CD14-positive monocyte (primary cell): ENCODE results near the gene DNAH3. TPM values are rescaled to one million over a fixed set of nuclear protein-coding genes. Genes with fewer than 3 reads are reported as not detected.

Experiments used
- DNase-seq, 3 donors: peaks; one replicate each; pipeline ENCODE4 v3.0.0-alpha.2; 2011 to 2022
- H2AFZ ChIP-seq: 2 replicates; pipeline ENCODE4 v1.6.0; 2012; ENCODE audit warnings: mild to moderate bottlenecking, low read depth, low read length, inconsistent platforms; ENCODE audit not compliant: insufficient read depth, poor library complexity, severe bottlenecking
- H3K27ac ChIP-seq, 2 donors: 1 replicate in 1 of 2; 2 replicates in 1 of 2; pipeline ENCODE4 v1.5.1; 2012 to 2013; ENCODE audit warnings: low read length in 2 of 2, control low read depth in 1 of 2, inconsistent platforms in 1 of 2, low read depth in 1 of 2, mild to moderate bottlenecking in 1 of 2
- H3K27me3 ChIP-seq, 2 donors: one replicate each; pipeline versions ENCODE4 v1.6.0 to v1.6.1; 2011 to 2013; ENCODE audit warnings: low read length in 2 of 2; ENCODE audit not compliant: control insufficient read depth in 2 of 2, insufficient read depth in 2 of 2
- H3K36me3 ChIP-seq, 2 donors: replicated peaks in 1 of 2; 1 replicate in 1 of 2; 2 replicates in 1 of 2; pipeline versions ENCODE4 v1.5.1 to v1.6.1; 2012 to 2013; ENCODE audit warnings: low read length in 2 of 2, control low read depth in 1 of 2, inconsistent platforms in 1 of 2, mild to moderate bottlenecking in 1 of 2; ENCODE audit not compliant: insufficient read depth in 2 of 2, control insufficient read depth in 1 of 2
- H3K4me1 ChIP-seq, 2 donors: 1 replicate in 1 of 2; 2 replicates in 1 of 2; pipeline versions ENCODE4 v1.5.1 to v1.6.1; 2012 to 2013; ENCODE audit warnings: low read length in 2 of 2, control low read depth in 1 of 2, inconsistent platforms in 1 of 2, mild to moderate bottlenecking in 1 of 2, moderate library complexity in 1 of 2; ENCODE audit not compliant: insufficient read depth in 2 of 2, control insufficient read depth in 1 of 2
- H3K4me2 ChIP-seq: replicated peaks from 2 replicates; pipeline ENCODE3; 2012; ENCODE audit warnings: low read length, moderate library complexity, mild to moderate bottlenecking; ENCODE audit not compliant: poor library complexity, severe bottlenecking; ENCODE audit errors: extremely low read depth
- H3K4me3 ChIP-seq, 3 experiments: fragments of 200-600 bp in 1 of 3; sonication (generic) in 1 of 3; replicated peaks in 1 of 3; 1 replicate in 2 of 3; 2 replicates in 1 of 3; pipeline ENCODE4 v1.5.1; 2011 to 2013; ENCODE audit warnings: low read length in 3 of 3, mild to moderate bottlenecking in 3 of 3, control low read depth in 2 of 3, low read depth in 2 of 3, inconsistent platforms in 1 of 3, moderate library complexity in 1 of 3
- H3K79me2 ChIP-seq: 2 replicates; pipeline ENCODE4 v1.6.0; 2012; ENCODE audit warnings: mild to moderate bottlenecking, control low read depth, inconsistent platforms, low read length, moderate library complexity; ENCODE audit not compliant: insufficient read depth
- H3K9ac ChIP-seq: 2 replicates; pipeline ENCODE4 v1.6.0; 2017; ENCODE audit warnings: low read length, mild to moderate bottlenecking; ENCODE audit not compliant: insufficient read depth, poor library complexity, severe bottlenecking
- H3K9me3 ChIP-seq, 2 donors: replicated peaks in 1 of 2; 1 replicate in 1 of 2; 2 replicates in 1 of 2; pipeline versions ENCODE4 v1.5.1 to v1.6.1; 2012 to 2013; ENCODE audit warnings: low read length in 2 of 2, control low read depth in 1 of 2; ENCODE audit not compliant: control insufficient read depth in 1 of 2, insufficient read depth in 1 of 2
- H4K20me1 ChIP-seq: 2 replicates; pipeline ENCODE4 v1.6.0; 2012; ENCODE audit warnings: mild to moderate bottlenecking, low read length, control low read depth, moderate library complexity; ENCODE audit not compliant: insufficient read depth
- H3K27ac Mint-ChIP-seq, 7 donors: one replicate each; pipeline ENCODE4 v1.8.0; 2020; ENCODE audit warnings: mild to moderate bottlenecking in 7 of 7, mixed read lengths in 7 of 7, moderate library complexity in 6 of 7, inconsistent platforms in 2 of 7
- H3K27me3 Mint-ChIP-seq, 3 donors: one replicate each; pipeline ENCODE4 v1.8.0; 2021 to 2022; ENCODE audit warnings: low read depth in 3 of 3, mild to moderate bottlenecking in 3 of 3, mixed read lengths in 3 of 3, moderate library complexity in 3 of 3, inconsistent platforms in 1 of 3
- H3K36me3 Mint-ChIP-seq, 2 donors: one replicate each; pipeline ENCODE4 v1.8.0; 2020; ENCODE audit warnings: mixed read lengths in 2 of 2, inconsistent platforms in 1 of 2, mild to moderate bottlenecking in 1 of 2
- H3K4me1 Mint-ChIP-seq: one replicate; pipeline ENCODE4 v1.8.0; 2020; ENCODE audit warnings: mild to moderate bottlenecking, mixed read lengths
- H3K4me3 Mint-ChIP-seq, 2 donors: one replicate each; pipeline ENCODE4 v1.8.0; 2020; ENCODE audit warnings: mild to moderate bottlenecking in 2 of 2, mixed read lengths in 2 of 2, moderate library complexity in 1 of 2
- H3K9me3 Mint-ChIP-seq, 7 donors: one replicate each; pipeline ENCODE4 v1.8.0; 2020 to 2022; ENCODE audit warnings: mixed read lengths in 7 of 7, mild to moderate bottlenecking in 6 of 7, moderate library complexity in 6 of 7, inconsistent platforms in 2 of 7
- CTCF ChIP-seq: fragments of 200-600 bp; IDR thresholded peaks from one replicate; pipeline ENCODE4 v1.8.0; 2022; ENCODE audit warnings: antibody characterized with exemption, mild to moderate bottlenecking
- WGBS: methylation state at CpG from one replicate; pipeline ENCODE4 v1.1.5; 2013; ENCODE audit warnings: missing lambda C conversion rate; ENCODE audit not compliant: insufficient coverage; 5-methylcytosine and 5-hydroxymethylcytosine counted together
- intact Hi-C, 2 donors: fragments of 100-400 bp; cut with micrococcal nuclease; formaldehyde crosslinking; loops; one replicate each; pipeline versions ENCODE4 v1.15.0 to v1.15.1; 2023
- polyA plus RNA-seq, 3 donors: library from polyadenylated mRNA; depleted of rRNA in 1 of 3; unstranded in 2 of 3; stranded (reverse) in 1 of 3; fragments of 300-500 nt in 2 of 3; fragments of >200 nt in 1 of 3; fragmentation: Illumina TruSeq in 2 of 3; gene quantifications; 1 replicate in 2 of 3; 2 replicates in 1 of 3; pipeline ENCODE4 v1.2.3, GENCODE V29; 2012 to 2021

The DNAH3 gene
- polyA plus RNA-seq, 3 donors = not detected

- Histone ChIP-seq H3K36me3 (no peaks in the 10 kb centered on the region), H3K4me2 (no peak overlapping the region), H3K4me1 (peaks cover 4 to 5% of the 10 kb centered on the region in 2 donors), H3K27me3 (peaks cover 0 to 2% of the 10 kb centered on the region in 2 donors), H3K9ac (no peak overlapping the region), H2AFZ (no peak overlapping the region), H3K27ac (no peak overlapping the region), H4K20me1 (no peaks in the 10 kb centered on the region), H3K9me3 (peaks cover 0 to 5% of the 10 kb centered on the region in 2 donors), H3K79me2 (no peaks in the 10 kb centered on the region), H3K4me3 (no peak overlapping the region)
- H3K4me1 Mint-ChIP-seq = peaks cover 12% of the 10 kb centered on the region
- DNase-seq = no peak
- H3K4me3 Mint-ChIP-seq = no peak overlapping the region
- no peak for TF ChIP-seq CTCF
- no peak overlapping the region for H3K27ac Mint-ChIP-seq
- peaks cover 0 to 11% (median 3%) of the 10 kb centered on the region in 7 donors for H3K9me3 Mint-ChIP-seq
- H3K27me3 Mint-ChIP-seq = peaks cover 10 to 13% (median 11%) of the 10 kb centered on the region in 3 donors
- intact Hi-C loops = loop anchor here in 1 of 2 donors (10.0 kb wide), 1 partner anchor 384 kb away; no protein-coding TSS in a partner anchor
- no peaks in the 10 kb centered on the region for H3K36me3 Mint-ChIP-seq
Observed at GRCh38 chr16:21190599-21190998, 40.0 kb upstream of the DNAH3 start.

- Histone ChIP-seq H3K36me3 (no peaks in the 10 kb centered on the region), H3K4me3 (no peak overlapping the region), H2AFZ (no peak overlapping the region), H3K27me3 (peaks cover 0 to 2% of the 10 kb centered on the region in 2 donors), H3K27ac (no peak overlapping the region), H4K20me1 (no peaks in the 10 kb centered on the region), H3K9me3 (peaks cover 0 to 5% of the 10 kb centered on the region in 2 donors), H3K9ac (no peak overlapping the region), H3K79me2 (no peaks in the 10 kb centered on the region), H3K4me1 (peaks cover 4 to 5% of the 10 kb centered on the region in 2 donors), H3K4me2 (no peak overlapping the region)
- no peak overlapping the region for H3K27ac Mint-ChIP-seq
- H3K36me3 Mint-ChIP-seq = no peaks in the 10 kb centered on the region
- H3K9me3 Mint-ChIP-seq = peaks cover 0 to 11% (median 5%) of the 10 kb centered on the region in 7 donors
- no peak overlapping the region for H3K4me3 Mint-ChIP-seq
- WGBS = no CpG with 5 or more reads among the region's 4 CpGs
- intact Hi-C loops = loop anchor here in 1 of 2 donors (10.0 kb wide), 1 partner anchor 385 kb away; no protein-coding TSS in a partner anchor
- peaks cover 8% of the 10 kb centered on the region for H3K4me1 Mint-ChIP-seq
- no peak for DNase-seq
- peaks cover 10 to 13% (median 11%) of the 10 kb centered on the region in 3 donors for H3K27me3 Mint-ChIP-seq
- TF ChIP-seq CTCF = no peak
Observed at GRCh38 chr16:21190013-21190412, 39.4 kb upstream of the DNAH3 start.
